K562 (cell line): ENCODE results near the gene NDUFS5. TPM values are rescaled to one million over a fixed set of nuclear protein-coding genes. Genes with fewer than 3 reads are reported as not detected.

Source experiments
- ATAC-seq: fragments of 200-7000 bp; cut with Tn5 transposase; 3 replicates; pipeline ENCODE4 v1.9.1; 2020; ENCODE audit warnings: moderate library complexity
- BruUV-seq: library from RNA; stranded (reverse); fragments of 400-500 nt; replicated peaks from 2 replicates; lab custom pipeline; 2021; lab: Mats Ljungman, UMichigan
- CTCF ChIA-PET: fragments of 300-600 bp; formaldehyde crosslinking; extraction: SDS; loops from one replicate; lab custom pipeline; 2021; ENCODE audit warnings: low intra/inter-chr PET ratio; lab: Yijun Ruan, JAX
- POLR2A ChIA-PET: fragments of 300-600, 350-650 bp; sonication (Branson Sonifier 250); formaldehyde crosslinking; extraction: SDS; loops from one replicate; lab custom pipeline; 2021; ENCODE audit warnings: antibody characterized with exemption, inconsistent platforms; lab: Yijun Ruan, JAX
- DNase-seq, 4 experiments: peaks; one replicate each; pipeline versions ENCODE4 v3.0.0 to v3.0.0-alpha.2; 2011 to 2018; ENCODE audit warnings: low spot score in 3 of 4, mixed read lengths in 3 of 4; ENCODE audit errors: extremely low read depth in 1 of 4
- FAIRE-seq: peaks from 2 replicates; lab custom pipeline; 2011; peaks lifted over from hg19 to GRCh38; lab: Jason Lieb, UNC
- H2AFZ ChIP-seq: 2 replicates; pipeline ENCODE4 v1.6.0; 2011; ENCODE audit warnings: low read depth, low read length, control low read depth, inconsistent platforms
- H3K27ac ChIP-seq: fragments of 200-600 bp; 3 replicates; pipeline ENCODE4 v1.8.0; 2011; ENCODE audit warnings: low read depth, mild to moderate bottlenecking, control low read depth, inconsistent platforms, low read length, moderate library complexity, mixed read lengths; ENCODE audit errors: extremely low read depth
- H3K27me3 ChIP-seq, 2 experiments: fragments of 300-600 bp in 1 of 2; 2 replicates in 1 of 2; 3 replicates in 1 of 2; pipeline versions ENCODE4 v1.6.0 to v1.8.0; 2011; ENCODE audit warnings: inconsistent platforms in 2 of 2, low read length in 2 of 2, mild to moderate bottlenecking in 1 of 2, mixed read lengths in 1 of 2, moderate library complexity in 1 of 2; ENCODE audit not compliant: control insufficient read depth in 2 of 2, insufficient read depth in 2 of 2
- H3K36me3 ChIP-seq: fragments of 300-600 bp; 3 replicates; pipeline ENCODE4 v1.8.0; 2011; ENCODE audit warnings: mild to moderate bottlenecking, low read length, inconsistent platforms; ENCODE audit not compliant: control insufficient read depth, insufficient read depth
- H3K4me1 ChIP-seq, 2 experiments: fragments of 200-600 bp in 1 of 2; replicated peaks in 1 of 2; 2 replicates in 1 of 2; 3 replicates in 1 of 2; pipeline versions ENCODE4 v1.5.1 to v1.8.0; 2011; ENCODE audit warnings: inconsistent platforms in 2 of 2, low read length in 2 of 2, mild to moderate bottlenecking in 1 of 2, mixed read lengths in 1 of 2, moderate library complexity in 1 of 2; ENCODE audit not compliant: control insufficient read depth in 2 of 2, insufficient read depth in 2 of 2
- H3K4me2 ChIP-seq: 2 replicates; pipeline ENCODE4 v1.6.1; 2011; ENCODE audit warnings: low read length, control low read depth, inconsistent platforms, mixed read lengths; ENCODE audit not compliant: insufficient read depth
- H3K4me3 ChIP-seq: fragments of 200-600 bp; sonication (generic), shearing (Covaris generic); 2 replicates; pipeline ENCODE4 v1.5.1; 2016; ENCODE audit warnings: control low read depth, inconsistent platforms
- H3K79me2 ChIP-seq: fragments of 200-600 bp; 3 replicates; pipeline ENCODE4 v1.8.0; 2011; ENCODE audit warnings: low read length, inconsistent platforms; ENCODE audit not compliant: control insufficient read depth, insufficient read depth
- H3K9ac ChIP-seq, 2 experiments: 2 replicates each; pipeline versions ENCODE4 v1.6.0 to v1.6.1; 2011; ENCODE audit warnings: low read depth in 2 of 2, low read length in 2 of 2, control low read depth in 1 of 2, inconsistent platforms in 1 of 2, mild to moderate bottlenecking in 1 of 2, mixed read lengths in 1 of 2; ENCODE audit not compliant: insufficient read depth in 1 of 2
- H3K9me1 ChIP-seq: one replicate; pipeline ENCODE4 v1.6.0; 2011; ENCODE audit warnings: inconsistent platforms, mild to moderate bottlenecking, low read length, moderate library complexity; ENCODE audit not compliant: control insufficient read depth, insufficient read depth
- H3K9me3 ChIP-seq: replicated peaks from 2 replicates; pipeline ENCODE4 v1.5.1; 2011; ENCODE audit warnings: low read depth, low read length, inconsistent platforms; ENCODE audit not compliant: control insufficient read depth, insufficient read depth
- H4K20me1 ChIP-seq: replicated peaks from 2 replicates; pipeline ENCODE4 v1.6.1; 2011; ENCODE audit warnings: low read length, inconsistent platforms, mixed read lengths; ENCODE audit not compliant: control insufficient read depth, insufficient read depth
- ARID3A ChIP-seq: IDR thresholded peaks from 2 replicates; pipeline ENCODE4 v1.6.1; 2012; ENCODE audit warnings: low read depth, low read length, improper control_type of control experiment, borderline replicate concordance
- ATF7 ChIP-seq: fragments of 450-650 bp; IDR thresholded peaks from 2 replicates; pipeline ENCODE4 v1.7.1; 2014; ENCODE audit warnings: mild to moderate bottlenecking, moderate library complexity
- CHAMP1 ChIP-seq: fragments of 450-650 bp; IDR thresholded peaks from 2 replicates; pipeline ENCODE4 v1.6.1; 2016; ENCODE audit warnings: mild to moderate bottlenecking
- IRF1 ChIP-seq: sonication (generic); formaldehyde crosslinking; IDR thresholded peaks from 2 replicates; pipeline ENCODE4 v1.8.0; 2022; ENCODE audit warnings: missing genetic modification reagents, mild to moderate bottlenecking, borderline replicate concordance
- KDM1A ChIP-seq, 2 experiments: fragments of 450-650 bp; IDR thresholded peaks; 2 replicates each; pipeline ENCODE4 v1.6.1; 2016; ENCODE audit warnings: mild to moderate bottlenecking in 2 of 2
- SAFB ChIP-seq: fragments of 200-400 bp; formaldehyde crosslinking; IDR thresholded peaks from 2 replicates; pipeline ENCODE4 v1.6.1; 2017; ENCODE audit warnings: low read depth, low read length, borderline replicate concordance
- SMAD1 ChIP-seq: fragments of 150-350 bp; IDR thresholded peaks from 2 replicates; pipeline ENCODE4 v1.6.1; 2014; ENCODE audit warnings: low read length, low read depth; ENCODE audit not compliant: partially characterized antibody
- TCF3 ChIP-seq: sonication (generic); formaldehyde crosslinking; IDR thresholded peaks from 2 replicates; pipeline ENCODE4 v1.4.0; 2020; ENCODE audit warnings: mild to moderate bottlenecking, missing genetic modification reagents
- ZNF707 ChIP-seq: fragments of 250-450 bp; sonication (Bioruptor Pico); conservative IDR thresholded peaks from 2 replicates; pipeline ENCODE4 v1.8.0; 2022; ENCODE audit warnings: inconsistent platforms, mild to moderate bottlenecking, moderate library complexity
- WGBS: fragments of 100-300 bp; shearing (Covaris generic); methylation state at CpG from one replicate; pipeline ENCODE4 v1.1.6; 2016; ENCODE audit warnings: low coverage, mixed read lengths; ENCODE audit not compliant: insufficient coverage; ENCODE audit errors: missing lambda C conversion rate; 5-methylcytosine and 5-hydroxymethylcytosine counted together
- in situ Hi-C: fragments of 300-500 bp; cut with MboI; formaldehyde crosslinking; loops from 4 replicates; pipeline ENCODE4 v1.15.0; 2018; ENCODE audit warnings: inconsistent platforms, mixed read lengths
- intact Hi-C: fragments of 100-400 bp; cut with micrococcal nuclease; formaldehyde crosslinking; loops from 2 replicates; pipeline ENCODE4 v1.14.2; 2022
- polyA plus RNA-seq, 8 experiments: library from polyadenylated mRNA; depleted of rRNA in 4 of 8; stranded (reverse) in 5 of 8; unstranded in 3 of 8; fragments of >200 nt; fragmentation: Nextera tagmentation in 2 of 8; fragmentation: Illumina TruSeq in 1 of 8; extraction: Ambion mirVana in 2 of 8; extraction: Trizol in 1 of 8; gene quantifications; 2 replicates each; pipeline versions ENCODE4 v1.2.1 to v1.2.3, GENCODE V29; 2011 to 2014; ENCODE audit warnings: inconsistent platforms in 1 of 8, missing spikeins in 1 of 8
- total RNA-seq, 7 experiments: library from RNA; depleted of rRNA in 6 of 7; stranded (reverse); fragments of >200 nt in 6 of 7; fragmentation: Illumina TruSeq in 2 of 7; extraction: Trizol in 2 of 7; gene quantifications; 2 replicates each; pipeline versions ENCODE4 v1.2.1 to v1.2.3, GENCODE V29; 2011 to 2021; ENCODE audit warnings: low replicate concordance in 1 of 7
- TF ChIP-seq, protein P1 (sequence below): fragments of 450-650 bp; IDR thresholded peaks from one replicate; pipeline ENCODE4 v1.6.1; 2018; ENCODE audit warnings: mild to moderate bottlenecking, moderate library complexity; ENCODE audit not compliant: partially characterized antibody

NDUFS5 gene
- total and polyA plus RNA-seq, 9 of the 15 experiments (the other 6 are each of a cell fraction or from before 2014, with no cell fraction given): 499 to 2,737 (median 1,281) TPM

DNA sequence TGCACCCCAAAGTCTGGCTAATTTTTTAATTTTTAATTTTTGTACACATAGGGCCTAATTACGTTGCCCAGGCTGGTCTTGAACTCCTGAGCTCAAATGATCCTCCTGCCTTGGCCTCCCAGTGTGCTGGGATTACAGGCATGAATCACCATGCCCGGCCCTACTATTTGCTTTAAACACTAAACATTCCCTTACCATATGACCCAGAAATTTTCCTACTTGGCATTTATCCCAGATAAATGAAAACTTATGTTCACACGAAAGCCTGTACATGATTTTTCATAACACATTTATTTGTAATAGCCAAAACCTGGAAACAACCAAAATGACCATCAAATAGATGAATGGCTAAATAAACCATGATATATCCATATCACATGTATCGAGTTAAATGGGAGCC, 35.8 kb downstream of the NDUFS5 start:
- no peaks in the 10 kb centered on the region for H4K20me1 ChIP-seq
- no TSS peak for BruUV-seq
- ATAC-seq (no peak), DNase-seq (no peak), FAIRE-seq (no peak)
- TF ChIP-seq SAFB (no peak), ATF7 (no peak), KDM1A (IDR thresholded peaks at IDR 0.05) (no peak), TCF3 (no peak), IRF1 (CRISPR knock-in tag) (no peak), ARID3A (no peak), SMAD1 (no peak), ZNF707 (no peak), CHAMP1 (no peak)
- TF ChIP-seq, protein P1, sequence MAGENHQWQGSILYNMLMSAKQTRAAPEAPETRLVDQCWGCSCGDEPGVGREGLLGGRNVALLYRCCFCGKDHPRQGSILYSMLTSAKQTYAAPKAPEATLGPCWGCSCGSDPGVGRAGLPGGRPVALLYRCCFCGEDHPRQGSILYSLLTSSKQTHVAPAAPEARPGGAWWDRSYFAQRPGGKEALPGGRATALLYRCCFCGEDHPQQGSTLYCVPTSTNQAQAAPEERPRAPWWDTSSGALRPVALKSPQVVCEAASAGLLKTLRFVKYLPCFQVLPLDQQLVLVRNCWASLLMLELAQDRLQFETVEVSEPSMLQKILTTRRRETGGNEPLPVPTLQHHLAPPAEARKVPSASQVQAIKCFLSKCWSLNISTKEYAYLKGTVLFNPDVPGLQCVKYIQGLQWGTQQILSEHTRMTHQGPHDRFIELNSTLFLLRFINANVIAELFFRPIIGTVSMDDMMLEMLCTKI: no peak
- no peaks in the 10 kb centered on the region for H3K9me1 ChIP-seq
- 59% methylated on average over 4 of the region's 4 CpGs for WGBS
- H2AFZ ChIP-seq: no peak overlapping the region
- no peaks in the 10 kb centered on the region for H3K36me3 ChIP-seq
- in situ Hi-C loops: no loop called here
- POLR2A ChIA-PET: interaction anchor here (0.6 kb wide), 1 partner anchor 13 kb away, joined by 3 read pairs; no protein-coding TSS in a partner anchor
- CTCF ChIA-PET: interaction anchor here (0.5 kb wide), 1 partner anchor 40 kb away, joined by 3 read pairs; no protein-coding TSS in a partner anchor
- no peak overlapping the region for H3K9ac ChIP-seq
- intact Hi-C loops: no loop called here
- H3K4me3 ChIP-seq: no peak overlapping the region
- no peaks in the 10 kb centered on the region for H3K9me3 ChIP-seq
- no peak overlapping the region for H3K4me2 ChIP-seq
- no peaks in the 10 kb centered on the region for H3K27me3 ChIP-seq
- H3K27ac ChIP-seq: no peak overlapping the region
- H3K79me2 ChIP-seq: no peaks in the 10 kb centered on the region
- H3K4me1 ChIP-seq: peaks cover 0 to 7% of the 10 kb centered on the region in 2 experiments; a peak in 2 of 5 replicates
